ENCODE results near the gene AEBP2.

Gene AEBP2

DNA sequence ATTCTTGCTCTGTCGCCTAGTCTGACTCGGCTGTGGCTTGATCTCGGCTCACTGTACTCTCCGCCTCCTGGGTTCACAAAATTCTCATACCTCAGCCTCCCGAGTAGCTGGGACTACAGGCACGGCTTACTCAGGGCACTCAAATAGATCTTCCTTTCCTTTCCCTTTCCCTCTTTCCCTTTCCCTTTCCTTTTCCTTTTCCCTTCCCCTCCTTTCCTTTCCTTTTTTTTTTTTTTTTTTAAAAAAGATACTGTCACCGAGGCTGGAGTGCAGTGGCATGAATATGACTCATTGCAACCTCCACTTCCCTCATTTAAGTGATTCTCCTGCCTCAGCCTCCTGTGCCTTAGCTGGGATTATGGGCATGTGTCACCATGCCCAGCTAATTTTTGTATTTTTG, 86.0 kb downstream of the AEBP2 start:
- H3K27me3 ChIP-seq (ENCODE audit: insufficient read depth, poor library complexity, severe bottlenecking): no peaks in the 10 kb centered on the region
- TF ChIP-seq, protein P1, sequence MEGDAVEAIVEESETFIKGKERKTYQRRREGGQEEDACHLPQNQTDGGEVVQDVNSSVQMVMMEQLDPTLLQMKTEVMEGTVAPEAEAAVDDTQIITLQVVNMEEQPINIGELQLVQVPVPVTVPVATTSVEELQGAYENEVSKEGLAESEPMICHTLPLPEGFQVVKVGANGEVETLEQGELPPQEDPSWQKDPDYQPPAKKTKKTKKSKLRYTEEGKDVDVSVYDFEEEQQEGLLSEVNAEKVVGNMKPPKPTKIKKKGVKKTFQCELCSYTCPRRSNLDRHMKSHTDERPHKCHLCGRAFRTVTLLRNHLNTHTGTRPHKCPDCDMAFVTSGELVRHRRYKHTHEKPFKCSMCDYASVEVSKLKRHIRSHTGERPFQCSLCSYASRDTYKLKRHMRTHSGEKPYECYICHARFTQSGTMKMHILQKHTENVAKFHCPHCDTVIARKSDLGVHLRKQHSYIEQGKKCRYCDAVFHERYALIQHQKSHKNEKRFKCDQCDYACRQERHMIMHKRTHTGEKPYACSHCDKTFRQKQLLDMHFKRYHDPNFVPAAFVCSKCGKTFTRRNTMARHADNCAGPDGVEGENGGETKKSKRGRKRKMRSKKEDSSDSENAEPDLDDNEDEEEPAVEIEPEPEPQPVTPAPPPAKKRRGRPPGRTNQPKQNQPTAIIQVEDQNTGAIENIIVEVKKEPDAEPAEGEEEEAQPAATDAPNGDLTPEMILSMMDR (IDR thresholded peaks at IDR 0.05; ENCODE audit: poor library complexity, severe bottlenecking): no peak
- no peak for ATAC-seq (ENCODE audit: low read depth)
- DNase-seq (ENCODE audit: low spot score): no peak
- H3K4me1 ChIP-seq (ENCODE audit: insufficient read depth, poor library complexity, severe bottlenecking): peaks cover 8% of the 10 kb centered on the region
- H3K9me3 ChIP-seq (ENCODE audit: severe bottlenecking): no peaks in the 10 kb centered on the region
- no peak overlapping the region for H3K4me3 ChIP-seq (ENCODE audit: severe bottlenecking)
- no peaks in the 10 kb centered on the region; the same call in 1 of the 2 replicates for H3K36me3 ChIP-seq (ENCODE audit: low read depth)
- no peak overlapping the region for H3K27ac ChIP-seq (ENCODE audit: poor library complexity, severe bottlenecking)

- Histone ChIP-seq H3K27ac (ENCODE audit: poor library complexity, severe bottlenecking) (no peak overlapping the region), H3K36me3 (ENCODE audit: low read depth) (no peaks in the 10 kb centered on the region), H3K4me3 (ENCODE audit: severe bottlenecking) (no peak overlapping the region), H3K4me1 (ENCODE audit: insufficient read depth, poor library complexity, severe bottlenecking) (peaks cover 13% of the 10 kb centered on the region), H3K9me3 (ENCODE audit: severe bottlenecking) (no peaks in the 10 kb centered on the region), H3K27me3 (ENCODE audit: insufficient read depth, poor library complexity, severe bottlenecking) (no peaks in the 10 kb centered on the region)
- ATAC-seq (ENCODE audit: low read depth): no peak
- TF ChIP-seq, protein P1 (IDR thresholded peaks at IDR 0.05; ENCODE audit: poor library complexity, severe bottlenecking): no peak
- no peak for DNase-seq (ENCODE audit: low spot score)
Measured at GRCh38 chr12:19527866-19528265, 88.6 kb downstream of the AEBP2 start.

GRCh38 chr12:19528750-19529149, 89.5 kb downstream of the AEBP2 start:
- H3K27me3 ChIP-seq (ENCODE audit: insufficient read depth, poor library complexity, severe bottlenecking): no peaks in the 10 kb centered on the region
- DNase-seq (ENCODE audit: low spot score) (no peak), ATAC-seq (ENCODE audit: low read depth) (no peak)
- TF ChIP-seq, protein P1 (IDR thresholded peaks at IDR 0.05; ENCODE audit: poor library complexity, severe bottlenecking): no peak
- H3K9me3 ChIP-seq (ENCODE audit: severe bottlenecking): no peaks in the 10 kb centered on the region
- no peak overlapping the region for H3K27ac ChIP-seq (ENCODE audit: poor library complexity, severe bottlenecking)
- H3K36me3 ChIP-seq (ENCODE audit: low read depth): no peaks in the 10 kb centered on the region
- H3K4me1 ChIP-seq (ENCODE audit: insufficient read depth, poor library complexity, severe bottlenecking): peaks cover 13% of the 10 kb centered on the region
- no peak overlapping the region for H3K4me3 ChIP-seq (ENCODE audit: severe bottlenecking)

DNA sequence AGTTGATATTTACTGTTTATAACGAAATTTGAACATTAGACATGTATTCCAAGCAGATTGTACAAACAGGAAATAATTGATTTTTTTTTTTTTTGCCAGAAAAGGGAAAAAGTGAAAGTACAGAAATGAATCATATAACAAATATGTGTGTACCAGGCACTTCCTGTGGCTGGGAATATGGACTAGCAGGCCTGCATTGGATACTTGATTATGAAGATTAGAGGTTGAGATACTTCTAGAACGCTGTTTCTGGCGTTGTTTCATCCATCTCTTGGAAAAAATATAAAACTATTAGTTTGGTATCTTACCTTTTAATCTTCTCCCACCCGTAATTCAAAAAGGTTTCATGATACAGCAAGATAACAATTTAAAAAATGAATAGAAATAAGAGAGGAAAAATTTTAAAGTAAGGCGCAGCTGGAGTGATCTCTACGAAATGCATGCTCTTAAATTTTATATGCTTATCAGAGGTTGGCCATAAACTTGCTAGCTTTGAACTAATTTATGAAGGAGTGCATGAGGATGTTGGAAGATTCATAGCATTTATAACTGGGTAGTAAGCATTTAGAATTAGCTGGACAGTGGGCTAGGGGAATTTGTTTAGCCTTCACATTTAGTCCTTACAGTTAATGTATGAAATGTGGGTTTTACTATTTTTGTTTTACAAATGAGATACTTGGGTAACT, 90.8 kb downstream of the AEBP2 start:
- TF ChIP-seq, protein P1 (IDR thresholded peaks at IDR 0.05; ENCODE audit: poor library complexity, severe bottlenecking): no peak
- no peak overlapping the region for H3K4me3 ChIP-seq (ENCODE audit: severe bottlenecking)
- H3K9me3 ChIP-seq (ENCODE audit: severe bottlenecking): no peaks in the 10 kb centered on the region
- peak overlapping the region; percentile 28 for H3K27ac ChIP-seq (ENCODE audit: poor library complexity, severe bottlenecking)
- peaks cover 13% of the 10 kb centered on the region for H3K4me1 ChIP-seq (ENCODE audit: insufficient read depth, poor library complexity, severe bottlenecking)
- ATAC-seq (ENCODE audit: low read depth) (no peak), DNase-seq (ENCODE audit: low spot score) (no peak)
- H3K27me3 ChIP-seq (ENCODE audit: insufficient read depth, poor library complexity, severe bottlenecking): no peaks in the 10 kb centered on the region
- no peaks in the 10 kb centered on the region for H3K36me3 ChIP-seq (ENCODE audit: low read depth)

- H3K4me1 ChIP-seq (ENCODE audit: insufficient read depth, poor library complexity, severe bottlenecking): peaks cover 13% of the 10 kb centered on the region
- DNase-seq (ENCODE audit: low spot score) (no peak), ATAC-seq (ENCODE audit: low read depth) (peak; percentile 49; the same call in 2 of the 3 replicates)
- no peaks in the 10 kb centered on the region for H3K9me3 ChIP-seq (ENCODE audit: severe bottlenecking)
- no peaks in the 10 kb centered on the region for H3K36me3 ChIP-seq (ENCODE audit: low read depth)
- no peaks in the 10 kb centered on the region for H3K27me3 ChIP-seq (ENCODE audit: insufficient read depth, poor library complexity, severe bottlenecking)
- TF ChIP-seq, protein P1 (IDR thresholded peaks at IDR 0.05; ENCODE audit: poor library complexity, severe bottlenecking): no peak
- H3K4me3 ChIP-seq (ENCODE audit: severe bottlenecking): no peak overlapping the region
- peak overlapping the region; percentile 28 for H3K27ac ChIP-seq (ENCODE audit: poor library complexity, severe bottlenecking)
Measured at GRCh38 chr12:19530637-19531023, 91.3 kb downstream of the AEBP2 start.

All from RWPE2 (cell line).